Ovary (tissue), 3 donors: ENCODE measurements around the gene BANP.

Source experiments
- CTCF ChIP-seq, 3 donors: fragments of 450-650 bp in 2 of 3; fragments of 200-600 bp in 1 of 3; IDR thresholded peaks; one replicate each; pipeline versions ENCODE4 v1.5.1 to v1.8.0; 2016 to 2022; ENCODE audit warnings: antibody characterized with exemption in 3 of 3, mild to moderate bottlenecking in 1 of 3
- EP300 ChIP-seq: sonication (generic); formaldehyde crosslinking; IDR thresholded peaks from one replicate; pipeline ENCODE4 v1.6.1; 2017; ENCODE audit warnings: antibody characterized with exemption
- POLR2A ChIP-seq: fragments of 450-650 bp; IDR thresholded peaks from one replicate; pipeline ENCODE4 v1.6.1; 2017; ENCODE audit warnings: antibody characterized with exemption, mild to moderate bottlenecking, moderate library complexity
- donor health status: DM: no; HTN: no; CAD: no.

DNA sequence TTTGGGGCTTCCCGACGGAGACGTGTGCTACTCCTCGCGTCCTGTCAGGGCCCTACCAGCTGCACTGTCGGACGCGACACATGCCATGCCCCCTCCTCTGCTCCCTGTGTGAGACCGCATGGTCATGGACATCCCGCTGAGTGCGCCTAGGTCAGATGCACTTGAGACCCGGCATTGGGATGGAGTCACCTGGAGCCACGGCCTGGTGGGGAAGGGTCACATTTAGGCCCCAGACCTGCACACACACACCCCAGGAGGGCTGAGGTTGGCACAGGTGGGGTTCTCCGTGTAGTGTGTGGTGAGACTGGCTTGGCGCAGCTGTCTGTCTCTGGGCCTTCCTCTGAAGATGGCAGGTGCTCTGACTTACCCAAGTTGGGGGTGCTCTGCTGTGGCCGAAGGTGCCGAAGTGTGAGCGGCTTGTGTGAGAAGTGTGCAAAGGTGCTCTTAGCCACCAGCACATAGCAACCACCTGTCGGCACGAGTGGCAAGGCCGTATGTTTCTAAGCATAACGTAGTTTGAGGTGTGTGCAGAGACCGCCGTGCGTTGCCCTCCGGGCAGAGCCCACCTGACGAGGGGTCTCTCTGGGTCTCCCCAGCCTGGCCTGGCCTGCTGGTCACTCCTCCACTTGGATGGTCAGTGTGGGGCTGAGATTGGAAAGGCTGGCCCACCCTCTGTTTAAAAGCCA is 108.6 kb downstream of the BANP start:
- TF ChIP-seq CTCF (IDR thresholded peaks at IDR 0.05) (no peak), POLR2A (no peak), EP300 (no peak)
